Measurements from ENCODE around the gene ZC2HC1C. TPM values are rescaled to one million over a fixed set of nuclear protein-coding genes. Genes with fewer than 3 reads are reported as not detected.

The ZC2HC1C gene
- total RNA-seq, 1 donor from 2014 or later, result 1.9 TPM

DNA sequence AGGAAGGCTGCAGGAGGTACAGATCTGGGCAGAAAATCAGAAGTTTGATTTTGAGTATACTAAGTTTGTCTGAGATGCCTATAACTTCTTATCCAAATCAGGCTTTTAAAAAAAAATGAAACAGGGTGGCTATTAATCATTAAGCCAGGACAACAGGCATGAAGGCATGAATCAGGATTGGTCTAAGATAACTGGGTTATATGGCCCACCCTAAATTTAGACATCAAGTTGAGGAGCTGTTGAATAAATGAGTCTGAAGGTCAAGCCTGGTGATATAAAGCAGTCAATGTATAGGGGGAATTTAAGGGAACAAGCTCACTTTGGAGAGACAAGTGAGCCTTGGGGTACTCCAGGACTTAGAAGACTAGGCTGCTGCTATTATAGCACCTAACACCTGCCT, 28.8 kb downstream of the ZC2HC1C start:
- TF ChIP-seq, protein P1, sequence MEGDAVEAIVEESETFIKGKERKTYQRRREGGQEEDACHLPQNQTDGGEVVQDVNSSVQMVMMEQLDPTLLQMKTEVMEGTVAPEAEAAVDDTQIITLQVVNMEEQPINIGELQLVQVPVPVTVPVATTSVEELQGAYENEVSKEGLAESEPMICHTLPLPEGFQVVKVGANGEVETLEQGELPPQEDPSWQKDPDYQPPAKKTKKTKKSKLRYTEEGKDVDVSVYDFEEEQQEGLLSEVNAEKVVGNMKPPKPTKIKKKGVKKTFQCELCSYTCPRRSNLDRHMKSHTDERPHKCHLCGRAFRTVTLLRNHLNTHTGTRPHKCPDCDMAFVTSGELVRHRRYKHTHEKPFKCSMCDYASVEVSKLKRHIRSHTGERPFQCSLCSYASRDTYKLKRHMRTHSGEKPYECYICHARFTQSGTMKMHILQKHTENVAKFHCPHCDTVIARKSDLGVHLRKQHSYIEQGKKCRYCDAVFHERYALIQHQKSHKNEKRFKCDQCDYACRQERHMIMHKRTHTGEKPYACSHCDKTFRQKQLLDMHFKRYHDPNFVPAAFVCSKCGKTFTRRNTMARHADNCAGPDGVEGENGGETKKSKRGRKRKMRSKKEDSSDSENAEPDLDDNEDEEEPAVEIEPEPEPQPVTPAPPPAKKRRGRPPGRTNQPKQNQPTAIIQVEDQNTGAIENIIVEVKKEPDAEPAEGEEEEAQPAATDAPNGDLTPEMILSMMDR (conservative IDR thresholded peaks at IDR 0.05; ENCODE audit: low read depth, low read length), result no peak
- DNase-seq (ENCODE audit: low read depth), result no peak
- H3K4me3 ChIP-seq (ENCODE audit: low read depth, low read length), result no peak overlapping the region

DNA sequence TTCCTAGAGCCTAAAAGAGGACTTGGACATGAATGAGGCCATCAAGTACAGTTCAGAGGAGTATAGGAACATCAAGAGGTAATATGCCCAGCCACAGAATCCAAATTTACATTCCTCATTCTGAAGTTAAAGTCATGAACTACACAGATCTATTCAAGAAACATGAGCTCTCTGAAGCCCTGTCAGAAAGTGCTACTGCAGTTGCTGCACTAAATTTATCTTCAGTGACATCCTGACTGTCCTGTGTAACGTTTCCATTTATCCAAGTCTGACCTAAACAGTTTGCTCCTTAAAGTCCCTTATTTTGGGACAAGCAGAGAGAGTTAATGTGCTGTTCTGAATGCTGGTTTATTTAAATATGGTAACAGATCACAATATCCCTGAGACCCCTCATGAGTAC, 29.2 kb downstream of the ZC2HC1C start:
- DNase-seq (ENCODE audit: low read depth), result no peak

DNA sequence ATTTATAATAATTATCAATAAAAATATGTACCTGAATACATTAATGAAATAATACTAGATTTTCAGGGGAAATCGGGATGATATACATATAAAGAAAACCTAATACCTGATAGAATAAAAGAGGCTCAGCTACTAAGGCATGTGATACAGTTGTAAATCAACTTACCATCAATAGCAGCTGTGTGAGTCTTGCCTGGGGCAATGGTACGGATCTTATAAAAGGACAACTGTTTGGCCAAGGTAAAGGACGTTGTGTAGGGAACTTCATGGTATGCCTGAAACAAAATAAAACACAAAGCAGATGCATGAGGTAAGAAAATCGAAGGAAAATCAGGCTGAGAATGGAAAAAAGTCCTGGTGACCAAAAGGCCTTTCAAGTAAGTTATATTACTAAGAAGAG, 32.0 kb downstream of the ZC2HC1C start:
- no peak overlapping the region for H3K4me3 ChIP-seq (ENCODE audit: low read depth, low read length)
- DNase-seq (ENCODE audit: low read depth), result no peak
- TF ChIP-seq, protein P1 (conservative IDR thresholded peaks at IDR 0.05; ENCODE audit: low read depth, low read length), result no peak

More for the DNA sequence above, 29.2 kb downstream of the ZC2HC1C start:
- TF ChIP-seq, protein P1 (conservative IDR thresholded peaks at IDR 0.05; ENCODE audit: low read depth, low read length), result no peak
- no peak overlapping the region for H3K4me3 ChIP-seq (ENCODE audit: low read depth, low read length)

DNA sequence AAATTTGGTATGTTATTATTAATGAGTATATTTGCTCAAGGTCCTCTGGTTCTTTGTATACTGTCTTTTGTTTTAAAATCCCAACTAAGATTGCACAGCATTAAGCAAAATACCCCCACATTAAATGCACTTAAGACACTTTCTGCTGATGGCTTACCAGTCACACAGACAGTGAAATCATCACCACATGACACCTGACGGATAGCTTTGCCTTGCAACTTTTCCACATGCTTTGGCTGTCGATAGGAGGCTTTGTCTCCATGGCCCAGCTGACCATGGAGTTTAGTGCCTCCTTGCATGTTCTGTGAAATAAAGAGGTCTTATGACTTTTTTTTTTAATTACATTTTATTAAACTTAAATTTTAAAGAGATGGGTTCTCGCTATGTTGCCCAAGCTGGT, 37.7 kb downstream of the ZC2HC1C start:
- TF ChIP-seq, protein P1 (conservative IDR thresholded peaks at IDR 0.05; ENCODE audit: low read depth, low read length), result no peak
- DNase-seq (ENCODE audit: low read depth), result no peak
- H3K4me3 ChIP-seq (ENCODE audit: low read depth, low read length), result no peak overlapping the region

DNA sequence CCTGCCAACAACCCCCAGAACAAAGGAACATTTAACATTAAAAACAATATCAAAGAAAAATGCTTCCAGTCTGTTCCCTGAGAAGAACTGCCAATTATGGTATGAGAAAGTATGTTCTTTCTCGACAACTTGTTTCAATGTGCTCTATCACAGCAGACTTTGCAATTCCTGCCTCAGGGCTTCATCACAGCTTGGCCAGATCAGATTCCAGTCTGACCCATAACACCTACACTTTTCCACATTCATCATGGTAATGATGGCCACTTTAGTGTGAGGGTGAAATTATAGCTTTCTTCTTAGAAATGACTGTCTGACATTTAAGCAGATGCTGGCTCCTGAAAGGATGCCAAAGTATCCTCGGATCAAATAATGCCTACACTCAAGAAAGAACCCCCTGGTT, 40.4 kb downstream of the ZC2HC1C start:
- no peak overlapping the region for H3K4me3 ChIP-seq (ENCODE audit: low read depth, low read length)
- no peak for DNase-seq (ENCODE audit: low read depth)
- TF ChIP-seq, protein P1 (conservative IDR thresholded peaks at IDR 0.05; ENCODE audit: low read depth, low read length), result no peak

DNA sequence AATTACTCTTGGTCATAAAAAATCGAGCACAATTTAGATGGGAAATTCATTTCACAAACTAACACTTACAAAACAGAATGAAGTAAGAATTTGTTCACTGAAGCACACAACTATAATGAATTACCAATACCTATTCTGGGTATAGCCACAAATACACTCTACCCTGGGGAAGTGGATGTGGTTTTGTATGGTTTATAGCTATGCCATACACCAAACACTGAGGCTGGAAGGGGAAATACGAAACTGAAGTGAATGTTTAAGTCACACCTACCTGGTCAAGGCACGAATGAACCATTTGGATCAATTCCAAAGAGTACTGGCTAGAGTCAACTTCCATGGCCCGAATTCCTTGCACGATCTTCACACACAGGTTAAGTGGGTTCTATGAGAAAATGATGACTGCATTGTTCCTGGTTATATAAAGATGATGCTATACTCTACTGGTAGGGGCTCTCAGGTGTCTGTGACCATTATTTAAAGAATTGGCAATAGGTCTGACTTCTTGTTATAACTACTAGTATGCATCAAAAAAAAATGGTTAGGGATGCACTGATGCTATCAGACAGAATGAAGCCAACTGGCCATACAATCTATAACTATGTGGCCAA, 44.6 kb downstream of the ZC2HC1C start:
- H3K4me3 ChIP-seq (ENCODE audit: low read depth, low read length), result no peak overlapping the region
- DNase-seq (ENCODE audit: low read depth), result no peak
- TF ChIP-seq, protein P1 (conservative IDR thresholded peaks at IDR 0.05; ENCODE audit: low read depth, low read length), result no peak

DNA sequence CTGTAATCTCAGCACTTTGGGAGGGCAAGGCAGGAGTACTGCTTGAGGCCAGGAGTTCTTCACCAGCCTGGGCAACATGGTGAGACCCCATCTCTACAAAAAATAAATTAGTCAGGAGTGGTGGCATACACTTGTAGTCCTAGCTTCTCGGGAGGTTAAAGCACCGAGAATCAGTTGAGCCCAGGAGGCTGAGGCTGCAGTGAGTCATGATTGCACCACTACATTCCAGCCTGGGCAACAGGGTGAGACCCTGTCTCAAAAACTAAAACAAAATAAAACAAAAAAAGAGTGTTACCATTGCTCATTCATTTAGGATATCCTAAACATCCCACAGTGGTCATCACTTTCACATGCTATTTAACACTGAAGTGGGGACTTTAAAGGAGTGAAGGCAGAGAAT, 49.6 kb downstream of the ZC2HC1C start:
- TF ChIP-seq, protein P1 (conservative IDR thresholded peaks at IDR 0.05; ENCODE audit: low read depth, low read length), result no peak
- no peak overlapping the region for H3K4me3 ChIP-seq (ENCODE audit: low read depth, low read length)
- DNase-seq (ENCODE audit: low read depth), result no peak

All from epithelial cell of proximal tubule (primary cell).